Spleen (tissue), 11 donors: ENCODE results near the gene WNT7A. TPM values are rescaled to one million over a fixed set of nuclear protein-coding genes. Genes with fewer than 3 reads are reported as not detected.

Experiments
- DNase-seq: peaks from one replicate; pipeline ENCODE4 v3.0.0-alpha.2; 2020
- H3K27ac ChIP-seq, 8 donors: fragments of 200-600 bp; sonication (generic) in 7 of 8; 1 replicate in 4 of 8; 2 replicates in 4 of 8; pipeline versions ENCODE4 v1.5.0 to v1.8.0; 2016 to 2021; ENCODE audit warnings: inconsistent platforms in 4 of 8, mild to moderate bottlenecking in 4 of 8, moderate library complexity in 1 of 8
- H3K27me3 ChIP-seq, 7 donors: fragments of 200-600 bp; sonication (generic) in 6 of 7; replicated peaks in 1 of 7; 1 replicate in 4 of 7; 2 replicates in 3 of 7; pipeline versions ENCODE4 v1.5.0 to v1.8.0; 2016 to 2021; ENCODE audit warnings: inconsistent platforms in 3 of 7, mild to moderate bottlenecking in 1 of 7
- H3K36me3 ChIP-seq, 6 donors: fragments of 200-600 bp; sonication (generic) in 5 of 6; 1 replicate in 4 of 6; 2 replicates in 2 of 6; pipeline versions ENCODE4 v1.5.0 to v1.8.0; 2016 to 2021; ENCODE audit warnings: inconsistent platforms in 2 of 6
- H3K4me1 ChIP-seq, 6 donors: fragments of 200-600 bp; sonication (generic) in 5 of 6; 1 replicate in 3 of 6; 2 replicates in 3 of 6; pipeline versions ENCODE4 v1.5.0 to v1.8.0; 2016 to 2021; ENCODE audit warnings: inconsistent platforms in 3 of 6
- H3K4me3 ChIP-seq, 8 donors: fragments of 200-600 bp; sonication (generic) in 7 of 8; 1 replicate in 4 of 8; 2 replicates in 4 of 8; pipeline versions ENCODE4 v1.5.0 to v1.8.0; 2016 to 2021; ENCODE audit warnings: inconsistent platforms in 4 of 8, mild to moderate bottlenecking in 4 of 8, moderate library complexity in 2 of 8
- H3K9me3 ChIP-seq, 8 donors: fragments of 200-600 bp; sonication (generic) in 7 of 8; 1 replicate in 4 of 8; 2 replicates in 4 of 8; pipeline versions ENCODE4 v1.5.0 to v1.8.0; 2016 to 2021; ENCODE audit warnings: inconsistent platforms in 4 of 8
- CTCF ChIP-seq, 11 experiments: fragments of 200-600 bp in 7 of 11; fragments of 450-650 bp in 4 of 11; sonication (generic) in 4 of 11; IDR thresholded peaks in 8 of 11; conservative IDR thresholded peaks in 3 of 11; 1 replicate in 7 of 11; 2 replicates in 4 of 11; pipeline versions ENCODE4 v1.4.0 to v1.8.0; 2016 to 2021; ENCODE audit warnings: antibody characterized with exemption in 11 of 11, inconsistent platforms in 4 of 11, mild to moderate bottlenecking in 1 of 11
- POLR2A ChIP-seq, 3 donors: fragments of 450-650 bp; IDR thresholded peaks; one replicate each; pipeline ENCODE4 v1.5.1; 2017; ENCODE audit warnings: antibody characterized with exemption in 3 of 3, mild to moderate bottlenecking in 1 of 3
- POLR2AphosphoS5 ChIP-seq, 3 donors: sonication (generic); formaldehyde crosslinking; IDR thresholded peaks; one replicate each; pipeline ENCODE4 v1.5.1; 2017; ENCODE audit warnings: antibody characterized with exemption in 3 of 3
- WGBS, 5 donors: extraction: QIAGEN DNeasy Blood & Tissue Kit in 3 of 5; methylation state at CpG; one replicate each; pipeline versions ENCODE4 v1.1.5 to v1.1.7; 2013 to 2018; 5-methylcytosine and 5-hydroxymethylcytosine counted together
- intact Hi-C: fragments of 100-400 bp; cut with DNase I; formaldehyde crosslinking; loops from one replicate; pipeline ENCODE4 v1.15.0; 2023; ENCODE audit warnings: low total_unique reads
- polyA plus RNA-seq, 3 donors: library from polyadenylated mRNA; stranded (reverse); fragments of 200-250 nt; gene quantifications; one replicate each; pipeline ENCODE4 v1.2.1, GENCODE V29; 2013
- total RNA-seq, 7 donors: library from RNA; depleted of rRNA in 3 of 7; stranded (reverse); fragments of >200 nt in 3 of 7; fragmentation: NEBNext Ultra II Directional in 4 of 7; extraction: Animal tissue kit (Norgen Biotek cat#: 25700) in 4 of 7; gene quantifications; one replicate each; pipeline versions ENCODE4 v1.1.0 to v1.2.1, GENCODE V29; 2016 to 2021
- donor health status: healthy with polysubstance abuse.
- donor health status: DM: no; HTN: no; CAD: no; lungs with moderate emphysema.
- donor health status: DM: no; HTN: no; CAD: no.
- donor health status: Bipolar disorder and iron deficiency.
- donor health status: healthy.
- donor health status: DM: no; HTN: no; CAD: no.
- donor health status: DM: yes; HTN: yes; CAD: no.

The WNT7A gene
- total and polyA plus RNA-seq, 10 donors, result 0.52 to 6.3 (median 2.0) TPM

DNA sequence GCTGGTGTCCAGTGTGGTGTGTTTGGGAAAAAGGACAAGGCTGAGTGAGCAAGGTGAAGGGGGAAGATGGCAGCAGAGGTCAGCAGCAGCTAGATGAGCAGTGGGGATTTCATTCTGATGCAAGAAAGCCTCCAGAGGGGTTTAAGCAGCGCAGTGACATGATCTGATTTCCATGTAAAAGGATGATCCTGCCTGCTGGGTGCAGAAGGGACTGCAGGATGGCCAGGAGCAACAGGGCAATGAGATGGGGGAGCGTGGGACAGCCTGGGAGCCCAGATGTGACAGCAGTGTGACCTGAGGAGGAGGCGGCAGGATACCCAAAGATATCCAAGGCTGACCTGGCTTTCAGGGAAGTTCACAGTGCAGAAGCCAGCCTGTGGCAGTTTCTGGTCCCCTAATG is 6.1 kb downstream of the WNT7A start:
- no peak for DNase-seq
- Histone ChIP-seq H3K4me3 (no peak overlapping the region), H3K27me3 (peaks cover 0 to 47% (median 21%) of the 10 kb centered on the region in 7 donors), H3K9me3 (peaks cover 0 to 13% (median 10%) of the 10 kb centered on the region in 8 donors), H3K27ac (no peak overlapping the region), H3K4me1 (peaks cover 0 to 24% (median 10%) of the 10 kb centered on the region in 6 donors), H3K36me3 (peaks cover 0 to 5% (median 0%) of the 10 kb centered on the region in 6 donors)
- WGBS, 5 donors, result 33 to 65% (median 52%) methylated on average over 3 of the region's 3 CpGs
- TF ChIP-seq POLR2A (IDR thresholded peaks at IDR 0.05) (no peak), POLR2AphosphoS5 (IDR thresholded peaks at IDR 0.05) (no peak), CTCF (IDR thresholded peaks at IDR 0.05 in 8 of 11, conservative IDR thresholded peaks at IDR 0.05 in 3 of 11) (no peak)
- intact Hi-C loops, result no loop called here

DNA sequence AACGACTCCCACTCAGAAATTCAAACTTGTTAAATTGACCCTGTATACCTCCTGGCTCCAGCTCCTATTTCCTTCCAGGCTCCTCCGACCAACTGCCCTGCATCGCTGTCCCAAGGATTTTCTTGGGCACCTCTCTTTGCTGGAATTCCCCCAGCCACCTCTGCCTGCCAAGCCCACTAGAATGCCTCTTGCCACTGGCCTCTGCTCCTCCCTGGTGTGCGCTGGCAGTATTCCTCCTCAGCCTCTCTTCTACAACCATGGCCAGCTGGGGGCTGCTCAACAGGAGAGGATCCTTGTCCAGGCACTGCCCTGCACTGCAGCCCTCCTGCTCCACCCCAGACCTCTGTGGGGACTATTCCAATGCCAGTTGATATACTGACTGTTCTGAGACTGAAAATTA is 7.4 kb downstream of the WNT7A start:
- intact Hi-C loops, result no loop called here
- no peak for TF ChIP-seq POLR2AphosphoS5 (IDR thresholded peaks at IDR 0.05)
- no peak for TF ChIP-seq POLR2A (IDR thresholded peaks at IDR 0.05)
- TF ChIP-seq CTCF (IDR thresholded peaks at IDR 0.05 in 8 of 11, conservative IDR thresholded peaks at IDR 0.05 in 3 of 11), result no peak
- no peak for DNase-seq
- Histone ChIP-seq H3K4me1 (peaks cover 0 to 10% (median 0%) of the 10 kb centered on the region in 6 donors), H3K9me3 (peaks cover 0 to 13% (median 10%) of the 10 kb centered on the region in 8 donors), H3K27ac (no peak overlapping the region), H3K27me3 (peaks cover 0 to 36% (median 8%) of the 10 kb centered on the region in 7 donors), H3K36me3 (peaks cover 0 to 5% (median 0%) of the 10 kb centered on the region in 6 donors), H3K4me3 (no peak overlapping the region)
- WGBS, 5 donors, result 58 to 83% (median 73%) methylated on average over 4 of the region's 4 CpGs

DNA sequence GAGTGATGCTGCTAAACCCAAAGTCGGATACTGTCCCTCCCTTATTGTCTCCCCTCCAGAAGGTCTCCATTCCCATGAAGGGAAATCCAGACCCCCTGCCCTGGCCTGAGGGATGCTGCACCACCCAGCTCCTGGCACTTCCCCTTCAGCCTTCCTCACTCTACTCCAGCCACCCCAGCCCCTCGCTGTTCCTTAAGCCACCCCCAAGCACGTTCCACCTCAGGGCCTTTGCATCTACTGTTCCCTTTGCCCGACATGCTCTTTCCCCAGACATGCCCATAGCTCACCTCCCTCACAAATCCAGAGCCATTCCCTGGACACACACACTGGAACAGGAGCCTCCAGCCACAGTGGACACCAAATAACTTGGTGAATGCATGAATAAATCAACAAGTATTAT is 8.1 kb downstream of the WNT7A start:
- Histone ChIP-seq H3K4me3 (no peak overlapping the region), H3K27ac (no peak overlapping the region), H3K36me3 (peaks cover 0 to 5% (median 0%) of the 10 kb centered on the region in 6 donors), H3K4me1 (peaks cover 0 to 8% (median 0%) of the 10 kb centered on the region in 6 donors), H3K9me3 (peaks cover 0 to 13% (median 10%) of the 10 kb centered on the region in 8 donors), H3K27me3 (peaks cover 0 to 33% (median 1%) of the 10 kb centered on the region in 7 donors)
- DNase-seq, result peak; percentile 37
- no peak for TF ChIP-seq POLR2AphosphoS5 (IDR thresholded peaks at IDR 0.05)
- intact Hi-C loops, result no loop called here
- 61 to 90% (median 80%) methylated on average over 4 of the region's 4 CpGs for WGBS, 5 donors

DNA sequence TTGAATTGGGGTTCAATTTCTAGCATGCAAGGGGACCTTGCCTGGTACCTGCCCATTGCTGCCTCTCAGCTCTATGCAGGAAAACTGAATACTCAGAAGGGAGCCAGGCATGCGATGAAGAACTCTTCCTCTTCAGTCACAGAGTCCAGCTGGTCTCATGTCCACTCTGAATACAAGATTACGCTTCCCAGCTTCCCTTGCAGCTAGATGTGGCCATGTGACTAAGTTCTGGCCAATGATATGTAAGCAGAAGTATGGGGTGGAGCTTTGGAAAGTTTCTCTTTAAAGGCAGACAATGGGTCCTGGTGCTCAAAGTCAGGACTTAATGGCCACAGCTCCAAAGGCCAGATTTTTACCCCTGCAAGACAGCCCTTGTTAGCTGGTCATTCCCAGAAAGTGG is 9.0 kb downstream of the WNT7A start:
- intact Hi-C loops, result no loop called here
- Histone ChIP-seq H3K36me3 (peaks cover 0 to 5% (median 0%) of the 10 kb centered on the region in 6 donors), H3K4me3 (no peak overlapping the region), H3K9me3 (peaks cover 0 to 13% (median 10%) of the 10 kb centered on the region in 8 donors), H3K27ac (no peak overlapping the region), H3K4me1 (peaks cover 0 to 6% (median 2%) of the 10 kb centered on the region in 6 donors), H3K27me3 (peaks cover 0 to 25% (median 0%) of the 10 kb centered on the region in 7 donors)
- TF ChIP-seq CTCF (IDR thresholded peaks at IDR 0.05 in 8 of 11, conservative IDR thresholded peaks at IDR 0.05 in 3 of 11) (no peak), POLR2AphosphoS5 (IDR thresholded peaks at IDR 0.05) (no peak), POLR2A (IDR thresholded peaks at IDR 0.05) (no peak)
- 85 to 93% (median 88%) methylated on average over 2 of the region's 2 CpGs for WGBS, 5 donors
- DNase-seq, result no peak
